ENCODE results near the gene PDE4DIP. TPM values are rescaled to one million over a fixed set of nuclear protein-coding genes. Genes with fewer than 3 reads are reported as not detected.
"Not testable (repeated sequence)": the region's sequence is repeated elsewhere in the genome, so short reads cannot be mapped to it uniquely, and the experiment has no call there.

PDE4DIP gene
- total RNA-seq, 1 experiment from 2014 or later: 13.6 TPM

DNA sequence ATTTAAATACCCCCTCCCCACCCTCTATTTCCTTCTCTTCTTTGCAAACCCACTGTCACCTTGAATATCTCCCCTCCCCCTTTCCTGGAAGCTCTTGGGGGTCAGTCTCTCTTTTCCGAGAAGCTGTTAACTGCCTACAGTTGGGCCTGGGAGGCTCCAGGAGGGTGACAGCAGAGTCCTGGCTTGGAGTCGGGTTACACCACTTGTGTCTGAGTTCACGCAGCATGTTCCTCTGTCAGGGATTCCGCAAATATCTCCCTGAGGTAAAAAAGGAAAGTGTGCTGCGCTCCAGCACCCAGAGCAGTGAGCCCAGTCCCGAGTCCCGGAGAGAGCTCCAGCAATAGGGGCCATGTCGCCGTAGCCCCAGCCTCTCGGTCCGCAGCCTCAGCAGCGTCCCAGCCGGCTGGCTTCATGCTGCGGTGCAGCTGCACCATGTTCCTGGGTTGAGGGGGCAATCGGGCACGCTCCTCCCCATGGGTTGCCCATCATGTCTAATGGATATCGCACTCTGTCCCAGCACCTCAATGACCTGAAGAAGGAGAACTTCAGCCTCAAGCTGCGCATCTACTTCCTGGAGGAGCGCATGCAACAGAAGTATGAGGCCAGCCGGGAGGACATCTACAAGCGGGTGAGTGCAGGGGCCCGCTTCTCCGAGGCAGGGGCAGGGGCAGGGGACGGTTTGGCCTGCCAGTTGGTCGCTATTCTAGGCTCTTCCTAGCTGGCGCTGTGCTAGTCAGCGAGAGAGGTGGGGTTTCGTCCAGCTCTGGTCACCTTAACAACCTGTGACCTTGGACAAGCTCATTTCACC is 45.2 kb downstream of the PDE4DIP start:
- H3K27ac ChIP-seq (ENCODE audit: low read length); in situ Hi-C loops (cut with HindIII; ENCODE audit: low pct_unique_long_range_greater_than_20kb, low sequenced_read_pairs); BruUV-seq (replicated peaks); H3K4me1 ChIP-seq (ENCODE audit: control insufficient read depth, insufficient read depth, low read length); H3K27me3 ChIP-seq (ENCODE audit: control insufficient read depth, insufficient read depth, low read length); intact Hi-C loops (cut with micrococcal nuclease; ENCODE audit: unreplicated experiment); DNase-seq (ENCODE audit: low read depth, low spot score); CTCF ChIA-PET; H3K4me3 ChIP-seq (ENCODE audit: low read depth in 2 of 2, low read length in 2 of 2); ATAC-seq; H3K36me3 ChIP-seq (ENCODE audit: control insufficient read depth, insufficient read depth, low read length); H3K9me3 ChIP-seq (ENCODE audit: control insufficient read depth, insufficient read depth, low read depth, low read length); POLR2A ChIA-PET: not testable (repeated sequence)

DNA sequence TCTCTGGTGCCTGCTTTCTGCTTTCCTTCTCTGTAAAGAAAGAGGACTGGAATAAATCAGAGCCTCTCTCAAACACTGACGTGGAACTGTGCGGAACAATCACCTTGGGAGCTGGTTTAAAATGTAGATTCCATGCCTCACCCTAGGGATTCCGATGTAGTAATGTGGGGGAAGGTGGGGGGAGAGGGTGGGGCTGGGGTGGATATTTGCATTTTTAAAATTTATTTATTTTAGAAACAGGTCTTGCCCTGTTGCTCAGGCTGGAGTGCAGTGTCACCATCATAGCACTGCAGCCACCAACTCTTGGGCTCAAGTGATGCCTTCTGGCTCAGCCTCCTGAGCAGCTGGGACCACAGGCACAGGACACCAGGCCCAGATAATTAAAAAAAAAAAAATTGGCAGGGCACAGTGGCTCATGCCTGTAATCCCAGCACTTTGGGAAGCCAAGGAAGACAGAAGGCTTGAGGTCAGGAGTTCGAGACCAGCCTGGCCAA is 45.9 kb downstream of the PDE4DIP start:
- H3K4me1 ChIP-seq (ENCODE audit: control insufficient read depth, insufficient read depth, low read length); H3K4me3 ChIP-seq (ENCODE audit: low read depth in 2 of 2, low read length in 2 of 2); DNase-seq (ENCODE audit: low read depth, low spot score); H3K36me3 ChIP-seq (ENCODE audit: control insufficient read depth, insufficient read depth, low read length); H3K27me3 ChIP-seq (ENCODE audit: control insufficient read depth, insufficient read depth, low read length); POLR2A ChIA-PET; H3K9me3 ChIP-seq (ENCODE audit: control insufficient read depth, insufficient read depth, low read depth, low read length); BruUV-seq (replicated peaks); ATAC-seq; intact Hi-C loops (cut with micrococcal nuclease; ENCODE audit: unreplicated experiment); CTCF ChIA-PET; in situ Hi-C loops (cut with HindIII; ENCODE audit: low pct_unique_long_range_greater_than_20kb, low sequenced_read_pairs); H3K27ac ChIP-seq (ENCODE audit: low read length): not testable (repeated sequence)

DNA sequence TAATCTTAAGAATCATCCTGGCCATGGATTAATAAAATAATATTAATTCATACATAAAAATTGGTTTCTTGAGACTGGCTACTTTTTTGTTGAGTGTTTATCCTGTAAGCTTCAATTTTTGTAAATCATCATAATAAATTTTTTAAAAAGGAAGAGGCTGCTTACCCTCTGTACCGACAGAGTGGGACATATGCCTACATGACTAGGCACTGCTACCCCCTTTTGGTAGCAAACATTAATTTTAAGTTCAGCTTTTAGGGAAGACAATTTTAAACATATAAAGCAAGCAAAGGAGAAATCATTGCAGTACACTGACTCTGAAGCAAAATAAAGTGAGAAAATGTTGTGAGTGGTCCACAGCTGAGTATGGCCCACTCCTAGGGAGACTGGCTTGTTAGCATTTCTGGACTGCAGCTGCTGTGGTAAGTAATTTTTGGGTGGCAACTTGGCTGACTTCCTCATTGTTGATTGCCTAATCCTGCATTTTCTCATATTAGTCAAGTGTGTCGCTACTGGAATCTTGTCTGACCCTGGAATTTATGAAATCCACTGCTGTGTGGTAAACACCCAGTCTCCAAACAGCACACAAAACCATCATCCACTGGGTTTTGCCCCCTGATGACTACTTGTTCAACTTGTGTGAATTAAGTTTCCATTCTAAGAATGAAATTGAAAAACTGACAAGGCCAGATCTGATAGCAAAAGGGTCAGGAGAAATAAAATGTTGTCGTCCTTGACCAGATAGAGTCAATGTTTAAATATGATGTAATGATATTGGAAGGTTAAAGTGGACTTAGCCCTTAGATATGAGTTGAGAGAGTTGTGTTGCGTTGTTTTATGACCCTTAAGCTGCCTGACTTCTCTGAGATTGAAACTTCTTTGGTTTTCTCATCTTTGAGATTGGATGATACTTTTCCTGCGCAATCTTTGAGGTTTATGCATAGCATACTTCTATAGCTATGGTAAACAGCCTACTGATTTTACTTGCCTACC is 50.4 kb downstream of the PDE4DIP start:
- H3K27ac ChIP-seq (ENCODE audit: low read length); H3K4me3 ChIP-seq (ENCODE audit: low read depth in 2 of 2, low read length in 2 of 2); CTCF ChIA-PET; BruUV-seq (replicated peaks); DNase-seq (ENCODE audit: low read depth, low spot score); H3K9me3 ChIP-seq (ENCODE audit: control insufficient read depth, insufficient read depth, low read depth, low read length); H3K36me3 ChIP-seq (ENCODE audit: control insufficient read depth, insufficient read depth, low read length); in situ Hi-C loops (cut with HindIII; ENCODE audit: low pct_unique_long_range_greater_than_20kb, low sequenced_read_pairs); ATAC-seq; POLR2A ChIA-PET; H3K27me3 ChIP-seq (ENCODE audit: control insufficient read depth, insufficient read depth, low read length); H3K4me1 ChIP-seq (ENCODE audit: control insufficient read depth, insufficient read depth, low read length); intact Hi-C loops (cut with micrococcal nuclease; ENCODE audit: unreplicated experiment): not testable (repeated sequence)

DNA sequence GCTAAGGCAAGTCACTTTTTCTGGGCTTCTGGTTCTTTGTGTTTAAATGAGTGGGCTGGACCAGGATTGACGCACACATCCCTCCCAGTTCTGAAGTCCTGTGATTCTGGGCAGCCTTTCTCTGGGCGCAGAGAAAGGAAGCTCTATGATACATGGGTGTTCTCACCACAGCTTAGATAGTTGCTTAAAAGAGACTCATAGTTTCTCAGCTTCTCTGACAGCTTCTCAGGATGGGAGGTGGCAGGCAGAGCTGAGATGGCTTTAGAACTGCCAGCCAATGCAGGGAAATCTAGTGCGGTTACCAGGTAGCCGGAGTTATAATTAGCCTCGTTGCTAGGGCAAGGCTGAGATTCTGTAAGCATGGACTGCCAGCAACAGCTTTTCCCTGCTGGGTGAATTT is 55.8 kb downstream of the PDE4DIP start:
- H3K27ac ChIP-seq (ENCODE audit: low read length); H3K4me1 ChIP-seq (ENCODE audit: control insufficient read depth, insufficient read depth, low read length); POLR2A ChIA-PET; H3K36me3 ChIP-seq (ENCODE audit: control insufficient read depth, insufficient read depth, low read length); intact Hi-C loops (cut with micrococcal nuclease; ENCODE audit: unreplicated experiment); H3K27me3 ChIP-seq (ENCODE audit: control insufficient read depth, insufficient read depth, low read length); BruUV-seq (replicated peaks); DNase-seq (ENCODE audit: low read depth, low spot score); CTCF ChIA-PET; H3K4me3 ChIP-seq (ENCODE audit: low read depth in 2 of 2, low read length in 2 of 2); H3K9me3 ChIP-seq (ENCODE audit: control insufficient read depth, insufficient read depth, low read depth, low read length); ATAC-seq; in situ Hi-C loops (cut with HindIII; ENCODE audit: low pct_unique_long_range_greater_than_20kb, low sequenced_read_pairs): not testable (repeated sequence)

DNA sequence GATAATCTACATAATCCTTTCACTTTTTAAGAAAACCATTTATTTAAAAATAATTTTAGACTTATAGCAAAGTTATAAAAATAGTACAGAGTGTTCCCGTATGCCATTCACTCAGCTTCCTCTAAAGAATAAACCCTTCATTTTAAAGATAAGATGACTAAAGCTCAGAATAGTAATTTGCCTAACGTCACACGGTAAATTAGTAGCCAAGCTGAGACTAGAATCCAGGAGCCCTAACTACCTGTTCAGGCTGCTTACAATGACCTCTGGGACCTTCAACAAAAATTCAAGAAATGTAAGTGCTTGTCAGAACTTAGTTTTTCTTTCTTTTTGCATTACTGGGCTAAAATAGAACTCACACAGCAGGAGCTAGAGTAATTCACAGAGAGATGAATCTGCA is 56.5 kb downstream of the PDE4DIP start:
- ATAC-seq, CTCF ChIA-PET: not testable (repeated sequence)

DNA sequence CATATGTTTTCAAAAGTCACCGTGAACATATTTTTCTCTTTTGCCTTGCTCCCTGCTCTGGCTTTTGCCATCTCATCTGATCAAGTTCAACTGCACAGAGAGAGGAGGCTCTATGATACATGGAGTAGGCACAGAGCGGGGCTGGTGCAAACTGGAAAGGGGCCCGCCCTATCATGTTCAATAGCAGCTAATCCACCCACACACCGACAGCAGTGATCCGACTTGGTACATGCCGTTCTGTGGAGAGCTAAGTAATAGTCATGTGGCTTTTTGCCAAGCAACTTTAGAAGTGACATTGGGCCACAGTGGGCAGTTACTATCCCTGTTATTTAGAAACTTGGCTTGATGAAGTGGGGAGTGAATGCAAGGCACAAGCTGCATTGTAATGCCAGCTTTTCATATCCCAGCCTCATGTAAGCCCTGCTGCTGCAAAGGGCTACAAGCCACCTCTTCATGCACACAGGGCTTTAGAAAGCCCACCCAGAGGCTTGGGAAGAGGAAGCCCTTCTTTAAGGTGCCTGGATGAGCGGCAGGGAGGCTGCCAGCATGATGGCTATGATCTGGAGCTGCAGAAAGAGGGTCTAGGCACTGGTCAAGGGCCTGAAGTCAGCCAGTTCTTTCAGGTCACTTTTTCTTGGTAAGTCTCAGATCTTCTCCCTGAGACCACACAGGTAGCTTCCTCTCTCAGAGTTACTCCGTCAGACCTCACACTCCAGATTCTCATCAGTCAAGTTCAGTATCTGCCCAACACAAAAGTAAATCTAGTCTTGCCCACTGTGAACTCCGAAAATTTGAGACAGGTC is 57.1 kb downstream of the PDE4DIP start:
- intact Hi-C loops (cut with micrococcal nuclease; ENCODE audit: unreplicated experiment); H3K4me1 ChIP-seq (ENCODE audit: control insufficient read depth, insufficient read depth, low read length); H3K27me3 ChIP-seq (ENCODE audit: control insufficient read depth, insufficient read depth, low read length); CTCF ChIA-PET; in situ Hi-C loops (cut with HindIII; ENCODE audit: low pct_unique_long_range_greater_than_20kb, low sequenced_read_pairs); POLR2A ChIA-PET; H3K4me3 ChIP-seq (ENCODE audit: low read depth in 2 of 2, low read length in 2 of 2); DNase-seq (ENCODE audit: low read depth, low spot score); H3K9me3 ChIP-seq (ENCODE audit: control insufficient read depth, insufficient read depth, low read depth, low read length); BruUV-seq (replicated peaks); H3K36me3 ChIP-seq (ENCODE audit: control insufficient read depth, insufficient read depth, low read length); H3K27ac ChIP-seq (ENCODE audit: low read length): not testable (repeated sequence)
- 0 out of 2 replicates have a peak, but pooled peaks have one; percentile 30 for ATAC-seq

More for the DNA sequence above, 56.5 kb downstream of the PDE4DIP start:
- H3K36me3 ChIP-seq (ENCODE audit: control insufficient read depth, insufficient read depth, low read length); intact Hi-C loops (cut with micrococcal nuclease; ENCODE audit: unreplicated experiment); H3K4me3 ChIP-seq (ENCODE audit: low read depth in 2 of 2, low read length in 2 of 2); H3K9me3 ChIP-seq (ENCODE audit: control insufficient read depth, insufficient read depth, low read depth, low read length); BruUV-seq (replicated peaks); POLR2A ChIA-PET; H3K27ac ChIP-seq (ENCODE audit: low read length); in situ Hi-C loops (cut with HindIII; ENCODE audit: low pct_unique_long_range_greater_than_20kb, low sequenced_read_pairs); H3K4me1 ChIP-seq (ENCODE audit: control insufficient read depth, insufficient read depth, low read length); H3K27me3 ChIP-seq (ENCODE audit: control insufficient read depth, insufficient read depth, low read length); DNase-seq (ENCODE audit: low read depth, low spot score): not testable (repeated sequence)

DNA sequence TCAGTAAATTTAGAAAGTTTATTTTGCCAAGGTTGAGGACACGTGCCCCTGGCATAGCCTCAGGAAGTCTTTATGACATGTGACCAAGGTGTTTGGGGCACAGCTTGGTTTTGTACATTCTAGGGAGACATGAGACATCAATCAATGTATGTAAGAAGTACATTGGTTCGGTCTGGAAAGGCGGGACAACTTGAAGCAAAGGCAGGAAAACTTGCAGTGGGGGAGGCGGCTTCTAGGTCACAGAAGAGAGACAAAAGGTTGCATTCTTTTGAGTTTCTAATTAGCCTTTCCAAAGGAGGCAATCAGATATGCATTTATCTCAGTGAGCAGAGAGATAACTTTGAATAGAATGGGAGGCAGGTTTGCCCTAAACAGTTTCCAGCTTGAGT is 57.7 kb downstream of the PDE4DIP start:
- H3K9me3 ChIP-seq (ENCODE audit: control insufficient read depth, insufficient read depth, low read depth, low read length); intact Hi-C loops (cut with micrococcal nuclease; ENCODE audit: unreplicated experiment); DNase-seq (ENCODE audit: low read depth, low spot score); in situ Hi-C loops (cut with HindIII; ENCODE audit: low pct_unique_long_range_greater_than_20kb, low sequenced_read_pairs); H3K27ac ChIP-seq (ENCODE audit: low read length); CTCF ChIA-PET; POLR2A ChIA-PET; H3K36me3 ChIP-seq (ENCODE audit: control insufficient read depth, insufficient read depth, low read length); BruUV-seq (replicated peaks); H3K4me3 ChIP-seq (ENCODE audit: low read depth in 2 of 2, low read length in 2 of 2); ATAC-seq; H3K4me1 ChIP-seq (ENCODE audit: control insufficient read depth, insufficient read depth, low read length); H3K27me3 ChIP-seq (ENCODE audit: control insufficient read depth, insufficient read depth, low read length): not testable (repeated sequence)

Measured in Panc1 (cell line).